Neural cell (in vitro differentiated cells): ENCODE data around the gene NPC1. TPM values are rescaled to one million over a fixed set of nuclear protein-coding genes. Genes with fewer than 3 reads are reported as not detected.

Experiments
- H2AFZ ChIP-seq: fragments of 200-600, 300-800 bp; sonication (generic), shearing (Covaris generic); 2 replicates; pipeline ENCODE4 v1.6.0; 2014; ENCODE audit warnings: low read depth, mild to moderate bottlenecking, antibody characterized with exemption, low read length, moderate library complexity
- H3F3A ChIP-seq: fragments of 200-600 bp; shearing (Covaris generic); 2 replicates; pipeline ENCODE4 v1.6.1; 2016; ENCODE audit warnings: mild to moderate bottlenecking, moderate library complexity, mixed read lengths, antibody characterized with exemption, low read length; ENCODE audit not compliant: insufficient read depth, poor library complexity, severe bottlenecking
- H3K27ac ChIP-seq: fragments of 200-600, 300-800 bp; sonication (generic), shearing (Covaris generic); 2 replicates; pipeline ENCODE4 v1.5.1; 2014; ENCODE audit warnings: mild to moderate bottlenecking, low read length, moderate library complexity
- H3K27me3 ChIP-seq: fragments of 300-800, 200-600 bp; sonication (generic), shearing (Covaris generic); 2 replicates; pipeline ENCODE4 v1.6.0; 2014; ENCODE audit warnings: mild to moderate bottlenecking, low read depth, low read length, moderate library complexity; ENCODE audit not compliant: insufficient read depth
- H3K36me3 ChIP-seq: fragments of 300-800, 200-600 bp; sonication (generic), shearing (Covaris generic); 2 replicates; pipeline ENCODE4 v1.5.1; 2014; ENCODE audit warnings: mild to moderate bottlenecking, antibody characterized with exemption, low read length, moderate library complexity; ENCODE audit not compliant: insufficient read depth
- H3K4me2 ChIP-seq: fragments of 300-800, 200-600 bp; sonication (generic), shearing (Covaris generic); 2 replicates; pipeline ENCODE4 v1.6.0; 2014; ENCODE audit warnings: mild to moderate bottlenecking, low read length
- H3K4me3 ChIP-seq: fragments of 300-800, 200-600 bp; sonication (generic), shearing (Covaris generic); 2 replicates; pipeline ENCODE4 v1.5.1; 2014; ENCODE audit warnings: mild to moderate bottlenecking, low read length, moderate library complexity
- H3K79me2 ChIP-seq: fragments of 200-600 bp; shearing (Covaris generic); replicated peaks from 2 replicates; pipeline ENCODE4 v1.6.0; 2014; ENCODE audit warnings: mild to moderate bottlenecking, low read length, moderate library complexity; ENCODE audit not compliant: insufficient read depth
- H3K9ac ChIP-seq: fragments of 300-800, 200-600 bp; sonication (generic), shearing (Covaris generic); 2 replicates; pipeline ENCODE4 v1.6.1; 2016; ENCODE audit warnings: mild to moderate bottlenecking, low read length, mixed read lengths
- H3K9me2 ChIP-seq: fragments of 200-600 bp; shearing (Covaris generic); 2 replicates; pipeline ENCODE4 v1.6.1; 2016; ENCODE audit warnings: mild to moderate bottlenecking, low read length, mixed read lengths; ENCODE audit not compliant: insufficient read depth
- H3K9me3 ChIP-seq: fragments of 200-600, 300-800 bp; sonication (generic), shearing (Covaris generic); 2 replicates; pipeline ENCODE4 v1.6.1; 2016; ENCODE audit warnings: mild to moderate bottlenecking, mixed run types, low read length, moderate library complexity, mixed read lengths
- H4K20me1 ChIP-seq: fragments of 200-600 bp; shearing (Covaris generic); 2 replicates; pipeline ENCODE4 v1.6.1; 2016; ENCODE audit warnings: mild to moderate bottlenecking, mixed run types; ENCODE audit not compliant: insufficient read depth
- EP300 ChIP-seq: fragments of 450-650 bp; conservative IDR thresholded peaks from 2 replicates; pipeline ENCODE4 v1.6.1; 2014; ENCODE audit warnings: antibody characterized with exemption, mild to moderate bottlenecking, moderate library complexity; ENCODE audit not compliant: poor library complexity, severe bottlenecking
- EZH2 ChIP-seq: fragments of 200-600, 300-800 bp; shearing (Covaris generic), sonication (generic); IDR thresholded peaks from 2 replicates; pipeline ENCODE4 v1.6.1; 2014; ENCODE audit warnings: antibody characterized with exemption, low read length, borderline replicate concordance, mild to moderate bottlenecking; ENCODE audit not compliant: insufficient read depth, poor library complexity, severe bottlenecking
- MXI1 ChIP-seq: fragments of 450-650 bp; conservative IDR thresholded peaks from 2 replicates; pipeline ENCODE4 v1.6.1; 2014; ENCODE audit warnings: antibody characterized with exemption, mild to moderate bottlenecking; ENCODE audit not compliant: poor library complexity, severe bottlenecking
- POLR2AphosphoS5 ChIP-seq: IDR thresholded peaks from 2 replicates; pipeline ENCODE4 v1.6.1; 2012
- RAD21 ChIP-seq: fragments of 450-650 bp; conservative IDR thresholded peaks from 2 replicates; pipeline ENCODE4 v1.6.1; 2014; ENCODE audit warnings: antibody characterized with exemption, mild to moderate bottlenecking, moderate library complexity
- SMC3 ChIP-seq: fragments of 450-650 bp; conservative IDR thresholded peaks from 2 replicates; pipeline ENCODE4 v1.6.1; 2014; ENCODE audit warnings: antibody characterized with exemption, mild to moderate bottlenecking, moderate library complexity; ENCODE audit not compliant: poor library complexity
- TAF1 ChIP-seq: IDR thresholded peaks from 2 replicates; pipeline ENCODE4 v1.6.1; 2012; ENCODE audit warnings: low read depth
- polyA plus RNA-seq: library from polyadenylated mRNA; depleted of rRNA; stranded (reverse); fragments of >200 nt; gene quantifications from 2 replicates; pipeline ENCODE4 v1.2.3, GENCODE V29; 2014
- TF ChIP-seq, protein P1 (sequence below): IDR thresholded peaks from 2 replicates; pipeline ENCODE4 v1.6.1; 2012; ENCODE audit warnings: borderline replicate concordance
- TF ChIP-seq, protein P2 (sequence below): fragments of 450-650 bp; IDR thresholded peaks from 2 replicates; pipeline ENCODE4 v1.5.1; 2014; ENCODE audit warnings: antibody characterized with exemption, mild to moderate bottlenecking, moderate library complexity; ENCODE audit not compliant: poor library complexity, severe bottlenecking

NPC1 gene
- polyA plus RNA-seq, 1 donor from 2014 or later: 20.9 TPM

DNA sequence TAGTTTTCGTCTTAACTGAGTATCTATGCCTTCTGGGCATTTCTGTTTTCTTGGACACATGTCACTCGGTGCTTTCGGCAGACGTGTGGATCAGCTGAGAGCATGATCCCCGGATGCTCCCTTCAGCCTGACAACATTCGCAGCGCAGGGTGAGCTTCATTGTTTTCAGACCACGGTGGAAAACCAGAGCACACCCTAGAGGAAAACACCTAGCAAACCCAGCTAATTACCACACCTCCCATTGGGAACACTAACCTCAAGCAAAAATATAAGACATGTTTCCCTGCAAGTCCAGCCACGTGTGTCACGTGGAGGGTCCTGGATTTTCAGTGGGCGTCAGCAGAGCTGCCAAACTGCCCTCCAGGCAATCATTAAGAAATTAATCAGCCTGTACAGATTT lies 45.4 kb upstream of the NPC1 start:
- TF ChIP-seq EP300 (no peak), TAF1 (no peak)
- H3F3A ChIP-seq: no peaks in the 10 kb centered on the region
- H3K79me2 ChIP-seq: no peaks in the 10 kb centered on the region
- no peaks in the 10 kb centered on the region for H4K20me1 ChIP-seq
- no peaks in the 10 kb centered on the region for H3K27me3 ChIP-seq
- no peak overlapping the region for H3K4me3 ChIP-seq
- H3K9me2 ChIP-seq: no peaks in the 10 kb centered on the region
- H3K9me3 ChIP-seq: no peaks in the 10 kb centered on the region
- H3K36me3 ChIP-seq: no peaks in the 10 kb centered on the region
- H3K9ac ChIP-seq: no peak overlapping the region
- no peak overlapping the region for H3K4me2 ChIP-seq
- H3K27ac ChIP-seq: no peak overlapping the region
- H2AFZ ChIP-seq: no peak overlapping the region

DNA sequence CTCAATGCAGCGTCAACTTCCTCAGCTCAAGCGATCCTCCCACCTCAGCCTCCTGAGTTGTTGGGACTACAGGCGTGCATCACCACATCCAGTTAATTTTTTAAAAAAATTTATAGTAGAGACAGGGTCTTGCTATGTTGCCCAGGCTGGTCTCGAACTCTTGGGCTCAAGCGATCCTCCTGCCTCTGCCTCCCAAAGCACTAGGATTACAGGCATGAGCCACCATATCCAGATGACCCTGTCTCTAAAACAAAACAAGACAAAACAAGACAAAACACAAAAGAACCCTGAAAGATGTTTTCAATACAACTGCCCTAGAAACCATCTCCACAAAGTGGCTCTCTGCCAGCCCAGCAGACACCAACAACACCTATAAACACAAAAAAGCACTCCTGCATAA lies 45.0 kb upstream of the NPC1 start:
- TF ChIP-seq RAD21: no peak
- TF ChIP-seq POLR2AphosphoS5: no peak
- TF ChIP-seq EP300: no peak
- TF ChIP-seq TAF1: no peak
- TF ChIP-seq, protein P1, sequence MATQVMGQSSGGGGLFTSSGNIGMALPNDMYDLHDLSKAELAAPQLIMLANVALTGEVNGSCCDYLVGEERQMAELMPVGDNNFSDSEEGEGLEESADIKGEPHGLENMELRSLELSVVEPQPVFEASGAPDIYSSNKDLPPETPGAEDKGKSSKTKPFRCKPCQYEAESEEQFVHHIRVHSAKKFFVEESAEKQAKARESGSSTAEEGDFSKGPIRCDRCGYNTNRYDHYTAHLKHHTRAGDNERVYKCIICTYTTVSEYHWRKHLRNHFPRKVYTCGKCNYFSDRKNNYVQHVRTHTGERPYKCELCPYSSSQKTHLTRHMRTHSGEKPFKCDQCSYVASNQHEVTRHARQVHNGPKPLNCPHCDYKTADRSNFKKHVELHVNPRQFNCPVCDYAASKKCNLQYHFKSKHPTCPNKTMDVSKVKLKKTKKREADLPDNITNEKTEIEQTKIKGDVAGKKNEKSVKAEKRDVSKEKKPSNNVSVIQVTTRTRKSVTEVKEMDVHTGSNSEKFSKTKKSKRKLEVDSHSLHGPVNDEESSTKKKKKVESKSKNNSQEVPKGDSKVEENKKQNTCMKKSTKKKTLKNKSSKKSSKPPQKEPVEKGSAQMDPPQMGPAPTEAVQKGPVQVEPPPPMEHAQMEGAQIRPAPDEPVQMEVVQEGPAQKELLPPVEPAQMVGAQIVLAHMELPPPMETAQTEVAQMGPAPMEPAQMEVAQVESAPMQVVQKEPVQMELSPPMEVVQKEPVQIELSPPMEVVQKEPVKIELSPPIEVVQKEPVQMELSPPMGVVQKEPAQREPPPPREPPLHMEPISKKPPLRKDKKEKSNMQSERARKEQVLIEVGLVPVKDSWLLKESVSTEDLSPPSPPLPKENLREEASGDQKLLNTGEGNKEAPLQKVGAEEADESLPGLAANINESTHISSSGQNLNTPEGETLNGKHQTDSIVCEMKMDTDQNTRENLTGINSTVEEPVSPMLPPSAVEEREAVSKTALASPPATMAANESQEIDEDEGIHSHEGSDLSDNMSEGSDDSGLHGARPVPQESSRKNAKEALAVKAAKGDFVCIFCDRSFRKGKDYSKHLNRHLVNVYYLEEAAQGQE: no peak
- TF ChIP-seq EZH2: no peak
- no peak for TF ChIP-seq MXI1
- TF ChIP-seq, protein P2, sequence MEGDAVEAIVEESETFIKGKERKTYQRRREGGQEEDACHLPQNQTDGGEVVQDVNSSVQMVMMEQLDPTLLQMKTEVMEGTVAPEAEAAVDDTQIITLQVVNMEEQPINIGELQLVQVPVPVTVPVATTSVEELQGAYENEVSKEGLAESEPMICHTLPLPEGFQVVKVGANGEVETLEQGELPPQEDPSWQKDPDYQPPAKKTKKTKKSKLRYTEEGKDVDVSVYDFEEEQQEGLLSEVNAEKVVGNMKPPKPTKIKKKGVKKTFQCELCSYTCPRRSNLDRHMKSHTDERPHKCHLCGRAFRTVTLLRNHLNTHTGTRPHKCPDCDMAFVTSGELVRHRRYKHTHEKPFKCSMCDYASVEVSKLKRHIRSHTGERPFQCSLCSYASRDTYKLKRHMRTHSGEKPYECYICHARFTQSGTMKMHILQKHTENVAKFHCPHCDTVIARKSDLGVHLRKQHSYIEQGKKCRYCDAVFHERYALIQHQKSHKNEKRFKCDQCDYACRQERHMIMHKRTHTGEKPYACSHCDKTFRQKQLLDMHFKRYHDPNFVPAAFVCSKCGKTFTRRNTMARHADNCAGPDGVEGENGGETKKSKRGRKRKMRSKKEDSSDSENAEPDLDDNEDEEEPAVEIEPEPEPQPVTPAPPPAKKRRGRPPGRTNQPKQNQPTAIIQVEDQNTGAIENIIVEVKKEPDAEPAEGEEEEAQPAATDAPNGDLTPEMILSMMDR: no peak
- TF ChIP-seq SMC3: no peak
- H3F3A ChIP-seq: no peaks in the 10 kb centered on the region
- H2AFZ ChIP-seq: no peak overlapping the region
- H3K9me3 ChIP-seq: no peaks in the 10 kb centered on the region
- no peak overlapping the region for H3K9ac ChIP-seq
- no peaks in the 10 kb centered on the region for H4K20me1 ChIP-seq
- H3K4me2 ChIP-seq: no peak overlapping the region
- no peaks in the 10 kb centered on the region for H3K9me2 ChIP-seq
- H3K27me3 ChIP-seq: no peaks in the 10 kb centered on the region
- H3K27ac ChIP-seq: no peak overlapping the region
- no peaks in the 10 kb centered on the region for H3K36me3 ChIP-seq
- no peaks in the 10 kb centered on the region for H3K79me2 ChIP-seq
- no peak overlapping the region for H3K4me3 ChIP-seq

DNA sequence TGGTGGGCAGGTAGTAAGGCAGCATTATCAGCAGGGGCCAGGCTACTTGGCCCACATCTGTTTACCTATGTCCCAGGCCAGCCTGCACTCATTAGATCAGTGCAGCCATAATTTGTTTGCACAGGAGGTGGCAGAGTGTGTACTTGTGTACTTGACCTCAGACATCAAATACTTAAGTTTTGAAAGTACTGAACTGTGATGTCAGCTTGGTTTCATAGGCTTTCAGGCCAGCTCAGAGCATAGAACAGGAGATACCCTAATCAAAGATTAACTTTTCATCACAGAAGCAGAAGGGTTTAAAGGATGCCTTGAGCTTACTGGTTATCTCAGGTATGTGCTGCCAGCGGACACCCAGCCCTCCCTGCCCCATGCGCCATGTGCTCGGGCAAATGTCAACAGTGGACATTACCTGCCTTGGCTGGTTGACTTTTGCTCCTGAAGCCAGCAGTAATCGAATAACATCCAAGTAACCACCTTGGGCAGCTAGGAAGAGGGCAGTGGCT lies 43.2 kb upstream of the NPC1 start:
- H3F3A ChIP-seq: no peaks in the 10 kb centered on the region
- TF ChIP-seq EP300: no peak
- no peak for TF ChIP-seq SMC3
- no peak for TF ChIP-seq MXI1
- TF ChIP-seq, protein P1: no peak
- no peak for TF ChIP-seq EZH2
- TF ChIP-seq, protein P2: no peak
- TF ChIP-seq RAD21: no peak
- TF ChIP-seq TAF1: no peak
- no peak for TF ChIP-seq POLR2AphosphoS5
- no peak overlapping the region for H3K9ac ChIP-seq
- H3K9me3 ChIP-seq: no peaks in the 10 kb centered on the region
- no peaks in the 10 kb centered on the region for H3K9me2 ChIP-seq
- H3K79me2 ChIP-seq: no peaks in the 10 kb centered on the region
- no peaks in the 10 kb centered on the region for H3K27me3 ChIP-seq
- H3K4me2 ChIP-seq: no peak overlapping the region
- no peak overlapping the region for H2AFZ ChIP-seq
- H4K20me1 ChIP-seq: no peaks in the 10 kb centered on the region
- no peaks in the 10 kb centered on the region for H3K36me3 ChIP-seq
- H3K27ac ChIP-seq: no peak overlapping the region
- no peak overlapping the region for H3K4me3 ChIP-seq
